GM18861 (cell line): ENCODE data around the gene MED1.

ENCODE experiments used
- ATAC-seq: cut with Tn5 transposase; IDR thresholded peaks from one replicate; pipeline ENCODE4 v1.9.1; 2021; ENCODE audit not compliant: unreplicated experiment

Gene MED1

DNA sequence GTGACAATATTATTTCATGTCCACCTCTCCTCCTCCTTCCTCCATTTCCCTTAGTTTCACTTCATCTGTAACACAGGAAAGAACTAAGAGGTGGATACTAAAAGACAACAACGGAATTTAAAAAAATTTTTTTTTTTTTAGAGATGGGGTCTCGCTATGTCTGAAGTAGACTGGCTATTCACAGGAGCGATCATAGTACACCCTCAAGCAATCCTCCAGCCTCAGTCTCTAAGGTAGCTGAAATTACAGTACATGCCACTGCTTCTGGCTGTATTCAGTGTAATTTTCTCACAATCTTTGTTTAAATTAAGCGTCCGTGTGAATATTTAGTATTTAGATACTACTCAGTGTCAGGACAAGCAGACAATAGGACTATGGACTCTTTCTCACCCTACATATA, 85.2 kb downstream of the MED1 start:
- ATAC-seq, result no peak

DNA sequence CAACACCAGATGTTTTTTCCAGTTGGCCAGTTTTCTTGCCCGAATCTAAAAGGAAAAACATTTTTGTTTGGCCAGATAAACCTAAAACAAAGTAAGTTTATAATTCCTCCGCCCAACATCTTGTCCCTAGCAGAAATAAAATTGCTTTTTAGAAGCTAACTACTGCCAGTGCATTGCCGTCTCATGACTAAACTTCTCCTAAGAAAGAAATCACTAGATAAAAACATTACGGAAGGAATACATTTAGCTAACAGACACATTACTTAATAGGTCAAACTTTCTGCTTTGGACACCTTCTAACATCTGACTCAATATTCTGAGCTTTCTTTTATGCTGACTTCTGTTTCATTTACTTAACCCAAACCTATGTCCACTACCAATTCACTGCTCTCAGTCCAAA, 85.8 kb downstream of the MED1 start:
- ATAC-seq, result no peak

DNA sequence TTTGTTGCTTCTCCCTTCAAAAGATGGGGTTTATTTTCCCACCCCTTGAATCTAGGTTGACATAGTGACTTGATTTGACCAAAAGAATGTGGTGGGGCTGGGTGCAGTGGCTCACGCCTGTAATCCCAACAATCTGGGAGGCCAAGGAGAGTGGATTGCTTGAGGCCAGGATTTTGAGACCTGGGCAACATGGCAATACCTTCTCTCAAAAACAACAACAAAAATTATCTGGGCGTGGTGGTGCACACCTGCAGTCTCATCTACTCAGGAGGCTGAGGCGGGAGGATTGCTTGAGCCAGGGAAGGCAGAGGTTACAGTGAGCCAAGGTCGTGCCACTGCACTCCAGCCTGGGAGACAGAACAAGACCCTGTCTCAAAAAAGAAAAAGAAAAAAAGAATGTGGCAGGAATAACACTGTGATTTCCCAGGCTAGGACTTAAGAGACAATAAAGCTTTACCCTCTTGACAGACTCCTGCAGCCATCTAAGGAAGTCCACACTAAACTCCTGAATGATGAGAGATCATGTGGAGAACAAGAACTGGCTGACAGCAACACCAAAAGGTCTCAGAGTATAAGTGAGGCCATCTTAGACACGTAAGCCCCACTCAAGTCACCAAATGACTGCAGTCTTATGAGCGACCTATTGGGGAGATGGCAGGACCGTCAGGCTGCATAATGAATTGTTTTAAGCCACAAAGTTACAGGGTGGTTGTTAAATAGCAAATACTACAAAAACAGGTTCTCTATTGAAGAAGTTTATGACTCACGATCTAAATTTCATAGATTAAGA, 86.6 kb downstream of the MED1 start:
- ATAC-seq, result no peak

DNA sequence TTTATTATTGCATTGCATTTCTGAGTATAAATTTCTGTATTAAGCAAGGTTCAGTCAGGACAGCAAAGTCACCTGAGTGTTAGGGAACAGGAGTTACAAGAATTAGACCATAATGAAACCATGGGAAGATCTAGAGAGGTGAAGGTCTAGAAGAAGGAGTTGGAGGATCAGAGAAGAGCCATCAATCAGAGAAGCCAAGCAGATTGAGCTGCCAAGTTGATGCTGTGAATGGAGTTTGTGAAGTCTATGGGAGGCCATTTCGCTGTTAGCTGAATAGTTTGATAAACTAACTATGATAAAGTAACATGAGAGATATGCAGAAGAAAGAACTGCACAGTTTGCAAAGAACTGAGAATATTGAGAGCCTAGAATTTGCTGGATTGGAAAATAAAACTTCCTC, 90.0 kb downstream of the MED1 start:
- no peak for ATAC-seq

DNA sequence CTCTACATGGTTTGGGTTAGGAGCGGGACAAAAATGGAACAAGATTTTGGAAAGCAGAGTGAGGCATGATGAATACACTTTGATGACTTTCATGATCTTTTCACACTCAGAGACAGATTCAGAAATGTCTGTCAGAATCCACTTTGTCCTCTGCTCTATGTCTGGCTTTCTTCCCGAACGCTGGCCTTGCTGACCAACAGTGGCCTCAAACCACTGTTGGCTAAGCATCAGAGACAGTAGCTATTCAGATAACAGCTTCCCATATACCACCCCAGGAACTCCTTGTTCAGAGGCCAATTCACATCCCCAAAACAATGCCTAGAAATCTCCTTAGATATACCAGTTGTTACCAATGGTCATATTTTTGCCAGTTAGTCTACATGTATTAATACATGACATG, 90.5 kb downstream of the MED1 start:
- no peak for ATAC-seq

DNA sequence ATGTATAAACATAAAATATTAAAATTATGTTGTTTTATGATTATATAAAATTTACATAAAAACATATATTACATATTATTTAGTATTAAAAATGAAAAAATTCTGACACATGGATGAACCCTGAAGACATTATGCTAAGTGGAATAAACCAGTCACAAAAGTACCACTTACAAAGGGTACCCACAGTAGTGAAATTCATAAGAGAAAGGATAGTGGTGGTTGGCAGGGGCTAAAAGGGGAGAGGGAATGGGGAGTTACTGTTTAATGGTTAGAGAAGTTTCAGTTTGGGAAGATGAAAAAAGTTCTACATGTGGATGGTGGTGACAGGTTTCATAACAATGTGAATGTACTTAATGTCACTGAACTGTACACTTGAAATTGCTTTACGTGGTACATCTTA, 91.1 kb downstream of the MED1 start:
- no peak for ATAC-seq

DNA sequence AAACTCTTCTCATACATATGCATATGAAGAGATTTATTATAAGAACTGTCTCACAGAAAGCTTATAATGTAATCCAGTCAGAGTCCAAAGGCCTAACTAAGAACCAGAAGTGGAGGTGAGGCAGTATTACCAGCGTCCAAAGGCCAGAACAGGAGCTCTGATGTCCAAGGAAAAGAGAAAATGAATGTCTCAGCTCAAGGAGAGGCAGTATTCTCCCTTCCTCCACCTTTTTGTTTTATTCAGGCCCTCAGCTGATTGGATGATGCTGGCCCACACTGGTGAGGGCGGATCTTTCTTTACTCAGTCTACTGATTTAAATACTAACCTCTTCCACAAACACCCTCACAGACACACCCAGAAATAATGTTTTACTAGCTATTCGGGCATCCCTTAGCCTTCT, 93.1 kb downstream of the MED1 start:
- no peak for ATAC-seq

DNA sequence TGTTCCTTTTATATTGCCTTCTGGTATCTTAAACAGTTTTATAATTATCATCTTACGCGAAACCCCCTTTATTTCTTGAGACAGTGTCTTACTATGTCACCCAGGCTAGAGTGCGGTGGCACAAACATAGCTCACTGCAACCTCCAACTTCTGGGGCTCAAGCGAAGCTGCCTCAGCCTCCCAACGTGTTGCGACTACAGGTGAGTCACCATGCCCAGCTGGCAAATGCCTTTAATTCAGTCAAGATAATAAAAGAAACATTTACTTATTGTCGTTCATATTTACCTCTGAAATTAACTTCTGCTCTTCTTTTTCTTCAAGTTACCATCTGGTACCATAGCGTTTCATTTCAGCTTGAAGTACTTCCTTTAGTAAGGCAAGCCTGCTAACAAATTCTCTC, 93.6 kb downstream of the MED1 start:
- no peak for ATAC-seq
